ENCODE results near the gene JARID2. TPM values are rescaled to one million over a fixed set of nuclear protein-coding genes. Genes with fewer than 3 reads are reported as not detected.

Gene JARID2
- total RNA-seq, 1 experiment from 2014 or later = 180 TPM

- Mint-ChIP-seq H3K27ac (peak overlapping the region; percentile 60), H3K4me1 (peaks cover 86% of the 10 kb centered on the region), H3K4me3 (no peak overlapping the region), H3K9me3 (no peaks in the 10 kb centered on the region), H3K36me3 (0 out of 2 replicates have a peak, but pooled peaks cover 5% of the 10 kb centered on the region), H3K27me3 (ENCODE audit: low read depth) (no peaks in the 10 kb centered on the region)
- peak; percentile 7; the same call in 1 of the 2 replicates for ATAC-seq
- ChIA-PET POLR2A (interaction anchor here (0.6 kb wide), 1 partner anchor 75 kb away, joined by 5 read pairs; no protein-coding TSS in a partner anchor), CTCF (interaction anchor here (0.5 to 2.5 kb wide), 5 partner anchors 14 to 320 kb away, joined by 3 to 6 read pairs (median 4); no protein-coding TSS in a partner anchor)
- no peak for DNase-seq (ENCODE audit: low spot score)
- TF ChIP-seq ZNF425 (CRISPR knock-in tag; conservative IDR thresholded peaks at IDR 0.05) (no peak), TEAD1 (CRISPR knock-in tag; IDR thresholded peaks at IDR 0.05) (no peak), FOXP1 (CRISPR knock-in tag; IDR thresholded peaks at IDR 0.05; ENCODE audit: borderline replicate concordance) (no peak), SMAD3 (CRISPR knock-in tag; IDR thresholded peaks at IDR 0.05; ENCODE audit: borderline replicate concordance) (no peak), NFATC4 (CRISPR knock-in tag; IDR thresholded peaks at IDR 0.05) (no peak), ZNF138 (CRISPR knock-in tag; conservative IDR thresholded peaks at IDR 0.05) (no peak), RORB (CRISPR knock-in tag; IDR thresholded peaks at IDR 0.05) (no peak), NR2C2 (CRISPR knock-in tag; IDR thresholded peaks at IDR 0.05) (no peak), ZNF423 (CRISPR knock-in tag; IDR thresholded peaks at IDR 0.05) (no peak)
- TF ChIP-seq, protein P1, sequence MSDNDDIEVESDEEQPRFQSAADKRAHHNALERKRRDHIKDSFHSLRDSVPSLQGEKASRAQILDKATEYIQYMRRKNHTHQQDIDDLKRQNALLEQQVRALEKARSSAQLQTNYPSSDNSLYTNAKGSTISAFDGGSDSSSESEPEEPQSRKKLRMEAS (CRISPR knock-in tag; IDR thresholded peaks at IDR 0.05) = no peak
- TF ChIP-seq, protein P2, sequence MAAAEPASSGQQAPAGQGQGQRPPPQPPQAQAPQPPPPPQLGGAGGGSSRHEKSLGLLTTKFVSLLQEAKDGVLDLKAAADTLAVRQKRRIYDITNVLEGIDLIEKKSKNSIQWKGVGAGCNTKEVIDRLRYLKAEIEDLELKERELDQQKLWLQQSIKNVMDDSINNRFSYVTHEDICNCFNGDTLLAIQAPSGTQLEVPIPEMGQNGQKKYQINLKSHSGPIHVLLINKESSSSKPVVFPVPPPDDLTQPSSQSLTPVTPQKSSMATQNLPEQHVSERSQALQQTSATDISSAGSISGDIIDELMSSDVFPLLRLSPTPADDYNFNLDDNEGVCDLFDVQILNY (CRISPR knock-in tag; IDR thresholded peaks at IDR 0.05) = no peak
- TF ChIP-seq, protein P3, sequence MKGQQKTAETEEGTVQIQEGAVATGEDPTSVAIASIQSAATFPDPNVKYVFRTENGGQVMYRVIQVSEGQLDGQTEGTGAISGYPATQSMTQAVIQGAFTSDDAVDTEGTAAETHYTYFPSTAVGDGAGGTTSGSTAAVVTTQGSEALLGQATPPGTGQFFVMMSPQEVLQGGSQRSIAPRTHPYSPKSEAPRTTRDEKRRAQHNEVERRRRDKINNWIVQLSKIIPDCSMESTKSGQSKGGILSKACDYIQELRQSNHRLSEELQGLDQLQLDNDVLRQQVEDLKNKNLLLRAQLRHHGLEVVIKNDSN (CRISPR knock-in tag; IDR thresholded peaks at IDR 0.05) = no peak
- TF ChIP-seq, protein P4, sequence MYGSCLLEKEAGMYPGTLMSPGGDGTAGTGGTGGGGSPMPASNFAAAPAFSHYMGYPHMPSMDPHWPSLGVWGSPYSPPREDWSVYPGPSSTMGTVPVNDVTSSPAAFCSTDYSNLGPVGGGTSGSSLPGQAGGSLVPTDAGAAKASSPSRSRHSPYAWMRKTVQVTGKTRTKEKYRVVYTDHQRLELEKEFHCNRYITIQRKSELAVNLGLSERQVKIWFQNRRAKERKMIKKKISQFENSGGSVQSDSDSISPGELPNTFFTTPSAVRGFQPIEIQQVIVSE (CRISPR knock-in tag; IDR thresholded peaks at IDR 0.05; ENCODE audit: borderline replicate concordance) = no peak
- TF ChIP-seq, protein P5, sequence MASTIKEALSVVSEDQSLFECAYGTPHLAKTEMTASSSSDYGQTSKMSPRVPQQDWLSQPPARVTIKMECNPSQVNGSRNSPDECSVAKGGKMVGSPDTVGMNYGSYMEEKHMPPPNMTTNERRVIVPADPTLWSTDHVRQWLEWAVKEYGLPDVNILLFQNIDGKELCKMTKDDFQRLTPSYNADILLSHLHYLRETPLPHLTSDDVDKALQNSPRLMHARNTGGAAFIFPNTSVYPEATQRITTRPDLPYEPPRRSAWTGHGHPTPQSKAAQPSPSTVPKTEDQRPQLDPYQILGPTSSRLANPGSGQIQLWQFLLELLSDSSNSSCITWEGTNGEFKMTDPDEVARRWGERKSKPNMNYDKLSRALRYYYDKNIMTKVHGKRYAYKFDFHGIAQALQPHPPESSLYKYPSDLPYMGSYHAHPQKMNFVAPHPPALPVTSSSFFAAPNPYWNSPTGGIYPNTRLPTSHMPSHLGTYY (CRISPR knock-in tag; IDR thresholded peaks at IDR 0.05) = no peak
Observed at GRCh38 chr6:15303162-15303919, 57.5 kb downstream of the JARID2 start.

DNA sequence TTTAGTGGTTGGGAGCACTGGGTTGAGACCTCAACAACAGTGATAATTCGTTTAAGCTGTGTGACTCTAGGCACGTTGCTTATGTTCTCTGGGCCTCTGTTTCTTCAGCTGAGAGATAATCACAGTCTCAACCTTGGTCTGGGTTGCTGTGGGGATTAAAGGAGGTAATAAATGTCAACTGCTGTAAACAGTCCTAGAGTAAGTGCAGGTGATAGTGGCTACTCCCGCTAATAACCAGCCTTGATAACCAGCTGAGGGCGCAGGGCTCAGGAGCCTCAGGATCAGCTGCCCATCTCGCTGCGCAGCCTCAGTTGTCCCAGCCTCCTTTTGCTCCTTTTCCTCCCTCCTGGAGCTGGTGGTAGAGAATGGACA, 58.0 kb downstream of the JARID2 start:
- Mint-ChIP-seq H3K27me3 (ENCODE audit: low read depth) (no peaks in the 10 kb centered on the region), H3K4me3 (no peak overlapping the region), H3K4me1 (peaks cover 88% of the 10 kb centered on the region), H3K27ac (peak overlapping the region; percentile 60), H3K9me3 (no peaks in the 10 kb centered on the region), H3K36me3 (0 out of 2 replicates have a peak, but pooled peaks cover 5% of the 10 kb centered on the region)
- DNase-seq (ENCODE audit: low spot score) (no peak), ATAC-seq (peak; percentile 9; the same call in 1 of the 2 replicates)
- CTCF ChIA-PET = interaction anchor here (0.5 to 2.5 kb wide), 7 partner anchors 15 to 319 kb away, joined by 3 to 6 read pairs (median 4); no protein-coding TSS in a partner anchor
- POLR2A ChIA-PET = interaction anchor here (0.6 kb wide), 2 partner anchors 61 to 75 kb away, joined by 3 to 5 read pairs; no protein-coding TSS in a partner anchor
- TF ChIP-seq ESRRA (CRISPR knock-in tag; IDR thresholded peaks at IDR 0.05; ENCODE audit: borderline replicate concordance) (no peak), ZMAT4 (CRISPR knock-in tag; IDR thresholded peaks at IDR 0.05) (no peak), GTF2I (CRISPR knock-in tag; conservative IDR thresholded peaks at IDR 0.05) (no peak), ZNF425 (CRISPR knock-in tag; conservative IDR thresholded peaks at IDR 0.05) (no peak), ZNF138 (CRISPR knock-in tag; conservative IDR thresholded peaks at IDR 0.05) (no peak), TCF7 (CRISPR knock-in tag; IDR thresholded peaks at IDR 0.05; ENCODE audit: low read depth) (no peak), PRRX2 (CRISPR knock-in tag; IDR thresholded peaks at IDR 0.05) (no peak), IRF2 (CRISPR knock-in tag; IDR thresholded peaks at IDR 0.05; ENCODE audit: borderline replicate concordance, low read depth) (no peak), ZBTB21 (CRISPR knock-in tag; IDR thresholded peaks at IDR 0.05; ENCODE audit: borderline replicate concordance) (no peak)
- TF ChIP-seq, protein P6, sequence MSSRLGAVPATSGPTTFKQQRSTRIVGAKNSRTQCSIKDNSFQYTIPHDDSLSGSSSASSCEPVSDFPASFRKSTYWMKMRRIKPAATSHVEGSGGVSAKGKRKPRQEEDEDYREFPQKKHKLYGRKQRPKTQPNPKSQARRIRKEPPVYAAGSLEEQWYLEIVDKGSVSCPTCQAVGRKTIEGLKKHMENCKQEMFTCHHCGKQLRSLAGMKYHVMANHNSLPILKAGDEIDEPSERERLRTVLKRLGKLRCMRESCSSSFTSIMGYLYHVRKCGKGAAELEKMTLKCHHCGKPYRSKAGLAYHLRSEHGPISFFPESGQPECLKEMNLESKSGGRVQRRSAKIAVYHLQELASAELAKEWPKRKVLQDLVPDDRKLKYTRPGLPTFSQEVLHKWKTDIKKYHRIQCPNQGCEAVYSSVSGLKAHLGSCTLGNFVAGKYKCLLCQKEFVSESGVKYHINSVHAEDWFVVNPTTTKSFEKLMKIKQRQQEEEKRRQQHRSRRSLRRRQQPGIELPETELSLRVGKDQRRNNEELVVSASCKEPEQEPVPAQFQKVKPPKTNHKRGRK (CRISPR knock-in tag; IDR thresholded peaks at IDR 0.05; ENCODE audit: borderline replicate concordance) = no peak

Data from WTC11 (cell line).